ENCODE data around the gene SEPTIN6. TPM values are rescaled to one million over a fixed set of nuclear protein-coding genes. Genes with fewer than 3 reads are reported as not detected.
"Not testable (repeated sequence)": the region's sequence is repeated elsewhere in the genome, so short reads cannot be mapped to it uniquely, and the experiment has no call there.

The SEPTIN6 gene
- total RNA-seq, 2 experiments from 2014 or later, result 137 to 142 TPM

DNA sequence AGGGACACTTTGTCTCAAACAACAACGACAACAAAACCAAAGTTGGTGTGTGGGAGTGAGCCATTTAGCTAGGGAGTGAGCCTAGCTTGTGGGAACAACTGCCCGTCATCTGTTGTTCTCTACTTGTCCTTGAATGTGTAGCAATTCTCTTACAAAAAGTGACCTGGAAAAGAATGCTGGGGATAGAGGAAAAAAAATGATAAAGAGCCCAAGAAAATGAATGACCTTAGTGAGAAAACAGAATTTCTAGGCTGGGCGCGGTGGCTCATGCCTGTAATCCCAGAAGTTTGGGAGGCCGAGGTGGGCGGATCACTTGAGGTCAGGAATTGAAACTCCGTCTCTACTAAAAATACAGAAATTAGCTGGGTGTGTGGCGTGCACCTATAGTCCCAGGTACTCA, 19.6 kb downstream of the SEPTIN6 start:
- CTCF ChIA-PET, result no interaction called here
- POLR2A ChIA-PET, result no interaction called here

GRCh38 chrX:119672426-119672825, 20.5 kb downstream of the SEPTIN6 start:
- POLR2A ChIA-PET, result interaction anchor here (0.6 kb wide), 1 partner anchor 62 kb away, joined by 5 read pairs; no protein-coding TSS in a partner anchor

GRCh38 chrX:119669424-119670037, 23.4 kb downstream of the SEPTIN6 start:
- ChIA-PET CTCF (no interaction called here), POLR2A (no interaction called here)

More at GRCh38 chrX:119672426-119672825, 20.5 kb downstream of the SEPTIN6 start:
- CTCF ChIA-PET, result no interaction called here

DNA sequence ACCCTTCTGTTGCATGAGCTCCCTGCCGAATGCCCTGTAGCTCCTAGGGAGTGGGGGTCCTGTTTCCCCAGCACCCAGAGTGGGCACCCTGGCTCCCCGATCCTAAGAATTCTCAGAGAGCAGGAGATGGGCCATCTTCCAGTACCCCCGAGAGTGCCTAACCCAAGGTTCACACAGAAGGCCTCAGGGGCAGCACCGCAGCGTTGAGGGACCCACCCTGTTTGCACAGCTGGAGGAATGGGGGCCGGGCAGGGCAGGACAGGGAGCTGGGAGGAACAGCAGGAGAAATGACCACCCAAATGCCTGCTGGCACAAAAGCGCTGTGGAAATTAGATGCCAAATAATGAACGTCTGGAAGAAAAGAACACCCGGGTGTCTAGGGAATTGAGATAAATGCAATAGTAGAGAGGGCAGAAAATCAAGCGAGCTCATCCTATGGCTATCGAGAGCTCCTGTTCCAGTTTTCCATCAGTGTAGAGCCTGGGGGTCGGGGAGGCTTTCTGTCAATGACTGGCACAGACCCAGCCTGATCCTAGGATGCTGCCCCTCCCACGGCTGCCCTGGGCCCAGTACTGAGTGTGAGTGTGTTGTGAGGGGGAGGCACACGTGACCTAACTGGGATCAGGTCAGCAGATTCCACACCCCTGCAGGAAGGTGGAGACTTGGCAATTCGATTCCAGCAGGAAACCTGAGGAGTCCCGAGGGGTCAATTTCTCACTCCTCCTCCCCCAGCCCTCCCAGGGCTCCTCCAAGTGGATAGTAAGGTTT, 25.7 kb downstream of the SEPTIN6 start:
- ChIA-PET CTCF (no interaction called here), POLR2A (no interaction called here)

DNA sequence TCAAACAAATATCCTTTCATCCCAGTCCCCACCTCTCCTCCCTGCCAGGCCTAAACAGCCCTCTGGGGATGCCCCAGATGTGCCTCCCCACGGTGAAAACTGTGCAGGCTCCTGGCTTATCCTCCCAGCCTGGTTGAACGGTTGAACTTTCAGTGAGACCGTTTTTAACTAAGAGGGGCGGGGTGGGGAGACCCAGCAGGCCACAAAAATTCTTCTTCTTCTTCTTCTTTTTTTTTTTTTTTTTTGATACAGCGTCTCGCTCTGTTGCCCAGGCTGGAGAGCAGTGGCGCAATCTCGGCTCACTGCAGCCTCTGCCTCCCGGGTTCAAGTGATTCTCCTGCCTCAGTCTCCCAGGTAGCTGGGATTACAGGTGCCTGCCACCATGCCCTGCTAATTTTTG, 28.1 kb downstream of the SEPTIN6 start:
- POLR2A ChIA-PET, result not testable (repeated sequence)
- CTCF ChIA-PET, result interaction anchor here (0.8 kb wide), 1 partner anchor 16 kb away, joined by 3 read pairs; no protein-coding TSS in a partner anchor

- ChIA-PET CTCF (interaction anchor here (0.5 kb wide), 1 partner anchor 27 kb away, joined by 3 read pairs; no protein-coding TSS in a partner anchor), POLR2A (no interaction called here)
These were observed 31.5 kb downstream of the SEPTIN6 start for GRCh38 chrX:119661486-119661885.

DNA sequence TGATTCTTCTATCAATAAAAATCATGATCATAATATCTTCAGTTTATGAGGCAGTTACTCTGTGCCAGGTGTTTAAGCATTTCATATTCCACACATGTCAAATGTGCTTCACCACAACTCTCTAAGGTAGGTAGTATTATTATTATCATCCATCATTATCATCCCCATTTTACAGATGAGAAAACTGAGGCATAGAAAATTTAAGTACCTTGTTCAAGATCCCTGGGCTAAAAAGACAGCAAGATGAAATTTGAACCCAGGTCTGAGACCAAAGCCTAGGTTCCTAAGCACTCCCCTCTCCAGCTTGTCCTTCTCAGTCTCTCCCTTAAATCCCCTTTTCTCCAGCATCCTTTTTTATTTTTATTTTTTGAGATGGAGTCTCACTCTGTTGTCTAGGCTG, 33.4 kb downstream of the SEPTIN6 start:
- ChIA-PET CTCF (no interaction called here), POLR2A (no interaction called here)

DNA sequence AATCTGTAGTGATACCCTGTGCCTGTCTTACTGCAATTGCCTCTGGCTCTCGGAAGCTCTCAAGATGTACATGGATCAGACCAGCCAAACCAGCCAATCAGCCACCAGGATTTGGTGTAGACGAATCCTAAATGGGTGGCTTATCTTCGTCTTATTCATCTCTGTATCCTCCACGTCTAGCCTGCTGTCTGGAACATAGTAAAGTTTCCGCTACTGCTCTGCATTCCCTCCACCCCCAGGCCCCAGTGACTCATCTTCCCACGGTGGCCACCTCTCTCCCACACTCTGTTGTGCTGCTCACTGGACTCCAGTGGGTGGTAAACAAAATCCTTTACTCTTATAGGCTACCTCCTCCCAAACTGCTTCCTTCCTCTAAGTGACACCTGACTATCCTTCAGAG, 37.8 kb downstream of the SEPTIN6 start:
- POLR2A ChIA-PET, result interaction anchor here (1.2 kb wide), 1 partner anchor 38 kb away, joined by 3 read pairs; the partner anchor contains the start of gene SEPTIN6
- CTCF ChIA-PET, result no interaction called here

GRCh38 chrX:119654112-119654531, 38.8 kb downstream of the SEPTIN6 start:
- ChIA-PET CTCF (no interaction called here), POLR2A (interaction anchor here (1.2 kb wide), 1 partner anchor 39 kb away, joined by 3 read pairs; the partner anchor contains the start of gene SEPTIN6)

- CTCF ChIA-PET, result interaction anchor here (0.8 to 1.3 kb wide), 3 partner anchors 29 to 80 kb away, joined by 3 to 6 read pairs (median 3); no protein-coding TSS in a partner anchor
- POLR2A ChIA-PET, result interaction anchor here (1.2 to 3.3 kb wide), 2 partner anchors 43 kb away, joined by 4 to 38 read pairs; partner anchors contain the start of genes NKRF and SEPTIN6
These were observed 44.6 kb downstream of the SEPTIN6 start for GRCh38 chrX:119648421-119648775.

DNA sequence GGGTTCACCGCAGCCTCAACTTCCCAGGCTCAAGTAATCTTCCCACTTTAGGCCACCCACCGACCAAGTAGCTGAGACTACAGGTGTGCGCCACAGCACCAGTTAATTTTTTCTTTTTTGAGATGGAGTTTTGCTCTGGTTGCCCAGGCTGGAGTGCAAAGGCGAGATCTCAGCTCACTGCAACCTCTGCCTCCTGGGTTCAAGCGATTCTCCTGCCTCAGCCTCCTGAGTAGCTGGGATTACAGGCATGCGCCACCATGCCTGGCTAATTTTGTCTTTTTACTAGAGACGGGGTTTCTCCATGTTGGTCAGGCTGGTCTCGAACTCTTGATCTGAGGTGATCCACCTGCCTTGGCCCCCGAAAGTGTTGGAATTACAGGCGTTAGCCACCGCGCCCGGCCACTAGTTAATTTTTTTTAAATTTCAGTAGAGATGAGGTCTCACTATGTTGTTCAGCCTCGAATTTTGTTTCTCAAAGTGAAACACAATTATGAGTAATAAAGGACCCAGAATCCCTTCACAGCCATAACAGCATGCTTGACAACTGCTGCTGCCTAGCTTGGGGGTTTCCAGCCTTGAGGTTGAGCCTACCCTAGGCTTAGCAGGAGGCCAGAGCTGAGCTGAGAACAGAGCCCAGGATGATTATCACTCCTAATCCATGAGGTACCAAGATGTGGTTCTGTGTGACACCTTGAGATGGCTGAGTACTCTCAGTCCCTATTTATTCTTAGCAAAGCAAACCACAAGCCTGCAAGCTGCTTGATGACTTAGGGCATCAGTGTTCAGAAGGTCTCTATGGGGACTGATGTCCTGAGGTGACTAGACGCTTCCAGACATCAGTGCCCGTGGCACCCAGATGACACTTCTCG, 45.2 kb downstream of the SEPTIN6 start:
- CTCF ChIA-PET, result interaction anchor here (0.8 to 1.3 kb wide), 4 partner anchors 12 to 81 kb away, joined by 3 to 6 read pairs (median 4); no protein-coding TSS in a partner anchor
- POLR2A ChIA-PET, result interaction anchor here (0.7 to 3.3 kb wide), 5 partner anchors 37 to 73 kb away, joined by 3 to 38 read pairs (median 4); partner anchors contain the start of genes NKRF and SEPTIN6

GRCh38 chrX:119647089-119647488, 45.9 kb downstream of the SEPTIN6 start:
- POLR2A ChIA-PET, result interaction anchor here (3.3 kb wide), 1 partner anchor 45 kb away, joined by 38 read pairs; the partner anchor contains the start of gene SEPTIN6
- CTCF ChIA-PET, result interaction anchor here (0.8 to 1.1 kb wide), 2 partner anchors 13 to 37 kb away, joined by 3 to 6 read pairs; no protein-coding TSS in a partner anchor

- POLR2A ChIA-PET, result interaction anchor here (3.3 kb wide), 1 partner anchor 45 kb away, joined by 38 read pairs; the partner anchor contains the start of gene SEPTIN6
- CTCF ChIA-PET, result interaction anchor here (1.1 kb wide), 1 partner anchor 37 kb away, joined by 3 read pairs; no protein-coding TSS in a partner anchor
These were observed 46.5 kb downstream of the SEPTIN6 start for GRCh38 chrX:119646515-119646914.

DNA sequence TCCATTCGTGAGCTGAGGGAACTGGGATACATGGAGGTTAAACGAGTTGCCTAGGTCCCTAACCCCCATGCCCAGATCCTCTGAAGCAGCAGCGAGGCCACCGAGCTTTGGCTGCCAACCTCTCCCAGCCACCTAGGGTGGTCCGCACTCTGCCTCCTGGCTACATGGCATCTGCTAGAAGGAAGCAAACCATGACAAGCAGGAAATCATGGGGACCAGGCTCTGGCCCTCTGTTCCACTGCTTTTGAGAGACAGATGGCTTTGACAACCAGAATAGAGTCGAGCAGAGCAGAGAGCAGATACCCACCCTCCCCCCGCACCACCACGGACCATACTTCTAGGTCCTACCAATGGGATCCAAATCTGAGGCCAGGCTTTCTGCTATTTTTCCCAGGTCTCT, 49.3 kb downstream of the SEPTIN6 start:
- ChIA-PET CTCF (no interaction called here), POLR2A (no interaction called here)

Other genes starting within 250 kb of the SEPTIN6 start
- gene SLC25A5, start 224.7 kb downstream of the SEPTIN6 start, total RNA-seq, result 100 to 1,000 TPM; 705 to 726 TPM
- 10 to 100 TPM; 27.8 to 28.6 TPM for gene STEEP1, start 127.8 kb downstream of the SEPTIN6 start, total RNA-seq
- gene UBE2A, start 118.6 kb downstream of the SEPTIN6 start, total RNA-seq, result 10 to 100 TPM; 62.3 to 66.6 TPM
- 10 to 100 TPM; 28.8 to 30.4 TPM for gene NKRF, start 86.7 kb downstream of the SEPTIN6 start, total RNA-seq
- gene SOWAHD, start 65.4 kb upstream of the SEPTIN6 start, total RNA-seq, result under 1 TPM; 0.15 to 0.36 TPM
- 1,000 to 10,000 TPM; 2,287 to 2,309 TPM for gene RPL39, start 98.5 kb upstream of the SEPTIN6 start, total RNA-seq
- gene UPF3B, start 159.8 kb upstream of the SEPTIN6 start, total RNA-seq, result 10 to 100 TPM; 19.9 to 20.0 TPM
- gene RNF113A, start 178.6 kb upstream of the SEPTIN6 start, total RNA-seq, result 10 to 100 TPM; 25.3 to 26.5 TPM
- 100 to 1,000 TPM in 1 of 2 experiments, 10 to 100 TPM in 1; 98.2 to 104 TPM for gene NDUFA1, start 178.7 kb upstream of the SEPTIN6 start, total RNA-seq
- gene AKAP14, start 202.7 kb upstream of the SEPTIN6 start, total RNA-seq, result not detected